Smooth muscle cell (in vitro differentiated cells): ENCODE measurements around the gene CHIT1. TPM values are rescaled to one million over a fixed set of nuclear protein-coding genes. Genes with fewer than 3 reads are reported as not detected.

Experiments used
- DNase-seq: peaks from one replicate; lab custom pipeline; 2025; ENCODE audit not compliant: unreplicated experiment; lab: John Stamatoyannopoulos, UW
- H2AFZ ChIP-seq: fragments of 200-600 bp; sonication (generic); 2 replicates; pipeline ENCODE4 v1.6.0; 2016; ENCODE audit warnings: antibody characterized with exemption, low read depth, mild to moderate bottlenecking
- H3F3A ChIP-seq: fragments of 200-600 bp; sonication (generic); 2 replicates; pipeline ENCODE4 v1.6.0; 2017; ENCODE audit warnings: antibody characterized with exemption, low read depth
- H3K27ac ChIP-seq: fragments of 200-600 bp; sonication (generic); 2 replicates; pipeline ENCODE4 v1.5.1; 2016; ENCODE audit warnings: low read depth, mild to moderate bottlenecking
- H3K27me3 ChIP-seq: fragments of 200-600 bp; sonication (generic); 2 replicates; pipeline ENCODE4 v1.6.1; 2016; ENCODE audit warnings: low read depth, mild to moderate bottlenecking
- H3K36me3 ChIP-seq: fragments of 200-600 bp; sonication (generic); 2 replicates; pipeline ENCODE4 v1.5.1; 2016; ENCODE audit warnings: low read depth
- H3K4me1 ChIP-seq: fragments of 200-600 bp; sonication (generic); 2 replicates; pipeline ENCODE4 v1.5.1; 2016; ENCODE audit warnings: low read depth
- H3K4me2 ChIP-seq: fragments of 200-600 bp; sonication (generic); 2 replicates; pipeline ENCODE4 v1.6.0; 2016; ENCODE audit warnings: mild to moderate bottlenecking
- H3K4me3 ChIP-seq: fragments of 200-600 bp; sonication (generic); 2 replicates; pipeline ENCODE4 v1.5.1; 2016; ENCODE audit warnings: mild to moderate bottlenecking
- H3K79me2 ChIP-seq: fragments of 200-600 bp; sonication (generic); 2 replicates; pipeline ENCODE4 v1.6.0; 2016; ENCODE audit warnings: low read depth, mild to moderate bottlenecking
- H3K9ac ChIP-seq: fragments of 200-600 bp; sonication (generic); 2 replicates; pipeline ENCODE4 v1.6.0; 2016; ENCODE audit warnings: low read depth
- H3K9me3 ChIP-seq: fragments of 200-600 bp; sonication (generic); replicated peaks from 2 replicates; pipeline ENCODE4 v1.5.1; 2016; ENCODE audit warnings: low read depth
- H4K20me1 ChIP-seq: fragments of 200-600 bp; sonication (generic); 2 replicates; pipeline ENCODE4 v1.6.0; 2016; ENCODE audit warnings: low read depth
- WGBS: methylation state at CpG from one replicate; pipeline ENCODE4 v1.1.7; 2016; ENCODE audit warnings: low lambda C conversion rate; 5-methylcytosine and 5-hydroxymethylcytosine counted together
- polyA plus RNA-seq: library from polyadenylated mRNA; unstranded; fragments of >200 nt; fragmentation: Nextera tagmentation; extraction: Ambion mirVana; gene quantifications from 2 replicates; pipeline ENCODE4 v1.2.1, GENCODE V29; 2016
- total RNA-seq: library from RNA; depleted of rRNA; stranded (reverse); fragments of >200 nt; gene quantifications from 2 replicates; pipeline ENCODE4 v1.2.3, GENCODE V29; 2014
- TF ChIP-seq, protein P1 (sequence below): fragments of 200-600 bp; sonication (generic); IDR thresholded peaks from 2 replicates; pipeline ENCODE4 v1.5.1; 2017; ENCODE audit warnings: borderline replicate concordance, mild to moderate bottlenecking, antibody characterized with exemption; ENCODE audit not compliant: insufficient read depth, poor library complexity, severe bottlenecking

Gene CHIT1
- total and polyA plus RNA-seq, 2 experiments from 2014 or later: not detected

GRCh38 chr1:203227371-203228083 lies 1.9 kb downstream of the CHIT1 start:
- Histone ChIP-seq H3K9me3 (no peaks in the 10 kb centered on the region), H3K9ac (no peak overlapping the region), H3K79me2 (no peaks in the 10 kb centered on the region), H3K4me1 (no peaks in the 10 kb centered on the region), H3F3A (no peaks in the 10 kb centered on the region), H3K4me3 (no peak overlapping the region), H3K27ac (no peak overlapping the region), H2AFZ (no peak overlapping the region), H4K20me1 (no peaks in the 10 kb centered on the region), H3K4me2 (no peak overlapping the region), H3K27me3 (peaks cover 17% of the 10 kb centered on the region), H3K36me3 (no peaks in the 10 kb centered on the region)
- 91% methylated on average over 9 of the region's 9 CpGs for WGBS
- DNase-seq: no peak
- TF ChIP-seq, protein P1, sequence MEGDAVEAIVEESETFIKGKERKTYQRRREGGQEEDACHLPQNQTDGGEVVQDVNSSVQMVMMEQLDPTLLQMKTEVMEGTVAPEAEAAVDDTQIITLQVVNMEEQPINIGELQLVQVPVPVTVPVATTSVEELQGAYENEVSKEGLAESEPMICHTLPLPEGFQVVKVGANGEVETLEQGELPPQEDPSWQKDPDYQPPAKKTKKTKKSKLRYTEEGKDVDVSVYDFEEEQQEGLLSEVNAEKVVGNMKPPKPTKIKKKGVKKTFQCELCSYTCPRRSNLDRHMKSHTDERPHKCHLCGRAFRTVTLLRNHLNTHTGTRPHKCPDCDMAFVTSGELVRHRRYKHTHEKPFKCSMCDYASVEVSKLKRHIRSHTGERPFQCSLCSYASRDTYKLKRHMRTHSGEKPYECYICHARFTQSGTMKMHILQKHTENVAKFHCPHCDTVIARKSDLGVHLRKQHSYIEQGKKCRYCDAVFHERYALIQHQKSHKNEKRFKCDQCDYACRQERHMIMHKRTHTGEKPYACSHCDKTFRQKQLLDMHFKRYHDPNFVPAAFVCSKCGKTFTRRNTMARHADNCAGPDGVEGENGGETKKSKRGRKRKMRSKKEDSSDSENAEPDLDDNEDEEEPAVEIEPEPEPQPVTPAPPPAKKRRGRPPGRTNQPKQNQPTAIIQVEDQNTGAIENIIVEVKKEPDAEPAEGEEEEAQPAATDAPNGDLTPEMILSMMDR: no peak

DNA sequence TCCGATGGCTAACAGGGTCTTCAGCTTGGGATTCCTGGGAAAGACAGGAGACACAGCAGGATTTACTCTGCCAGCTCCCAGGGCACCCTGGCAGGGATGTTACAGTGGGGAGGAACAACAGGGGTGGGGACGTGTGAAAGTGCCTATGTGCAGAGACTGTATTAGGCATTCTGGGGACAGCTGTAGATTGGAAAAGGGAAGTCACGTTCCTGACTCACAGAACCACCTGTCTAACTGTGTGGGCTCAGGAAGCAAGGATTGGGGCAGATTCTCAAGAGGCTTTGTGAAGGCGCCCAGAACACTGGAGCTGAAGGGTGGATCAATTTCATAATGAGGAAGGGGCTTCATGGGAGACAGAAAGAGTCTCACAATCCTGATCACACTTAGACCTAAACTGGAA lies 4.4 kb downstream of the CHIT1 start:
- DNase-seq: no peak
- no peak overlapping the region for H2AFZ ChIP-seq
- H3K36me3 ChIP-seq: no peaks in the 10 kb centered on the region
- no peak overlapping the region for H3K4me2 ChIP-seq
- H3K27ac ChIP-seq: no peak overlapping the region
- no peaks in the 10 kb centered on the region for H3K9me3 ChIP-seq
- H3K4me1 ChIP-seq: no peaks in the 10 kb centered on the region
- H3F3A ChIP-seq: no peaks in the 10 kb centered on the region
- H3K9ac ChIP-seq: no peak overlapping the region
- TF ChIP-seq, protein P1: no peak
- WGBS: 88% methylated on average over 4 of the region's 4 CpGs
- H3K79me2 ChIP-seq: no peaks in the 10 kb centered on the region
- H3K4me3 ChIP-seq: no peak overlapping the region
- no peaks in the 10 kb centered on the region for H4K20me1 ChIP-seq
- H3K27me3 ChIP-seq: peaks cover 20% of the 10 kb centered on the region

- no peak overlapping the region for H3K4me2 ChIP-seq
- no peaks in the 10 kb centered on the region for H4K20me1 ChIP-seq
- H3K27me3 ChIP-seq: peaks cover 20% of the 10 kb centered on the region
- H3K9me3 ChIP-seq: no peaks in the 10 kb centered on the region
- DNase-seq: no peak
- 94% methylated on average over 18 of the region's 18 CpGs for WGBS
- no peaks in the 10 kb centered on the region for H3K36me3 ChIP-seq
- H3K4me1 ChIP-seq: no peaks in the 10 kb centered on the region
- no peaks in the 10 kb centered on the region for H3F3A ChIP-seq
- H3K9ac ChIP-seq: no peak overlapping the region
- no peaks in the 10 kb centered on the region for H3K79me2 ChIP-seq
- TF ChIP-seq, protein P1: no peak
- no peak overlapping the region for H3K27ac ChIP-seq
- H2AFZ ChIP-seq: no peak overlapping the region
- no peak overlapping the region for H3K4me3 ChIP-seq
These were observed 6.3 kb downstream of the CHIT1 start for GRCh38 chr1:203223012-203223775.

DNA sequence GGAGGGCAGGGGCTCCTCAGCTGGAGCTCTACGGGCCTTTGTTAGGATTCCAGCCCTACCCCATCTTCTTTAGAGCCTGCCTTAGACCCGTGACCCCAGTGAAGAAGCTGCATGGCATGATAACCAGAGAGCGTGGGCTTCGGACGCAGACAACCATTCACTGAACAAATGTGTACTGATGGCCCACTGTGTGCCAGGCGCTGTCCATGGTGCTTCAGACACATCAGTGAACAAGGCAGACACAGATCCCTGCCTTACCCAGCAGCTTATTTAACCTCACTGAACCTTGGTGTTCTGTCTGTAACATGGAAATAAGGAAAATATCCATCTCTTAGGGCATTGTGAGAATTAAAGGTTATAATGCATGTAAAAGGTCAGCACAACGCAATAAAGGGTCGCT lies 9.5 kb downstream of the CHIT1 start:
- peaks cover 19% of the 10 kb centered on the region for H3K27me3 ChIP-seq
- no peak for DNase-seq

More for the DNA sequence above, 9.5 kb downstream of the CHIT1 start:
- 76% methylated on average over 8 of the region's 8 CpGs for WGBS
- TF ChIP-seq, protein P1: no peak
- Histone ChIP-seq H3K4me2 (no peak overlapping the region), H2AFZ (no peak overlapping the region), H3K9ac (no peak overlapping the region), H3K27ac (no peak overlapping the region), H4K20me1 (no peaks in the 10 kb centered on the region), H3K36me3 (no peaks in the 10 kb centered on the region), H3K79me2 (no peaks in the 10 kb centered on the region), H3K9me3 (no peaks in the 10 kb centered on the region), H3F3A (no peaks in the 10 kb centered on the region), H3K4me1 (no peaks in the 10 kb centered on the region), H3K4me3 (no peak overlapping the region)
